Activated T-cell treated with anti-CD3 and anti-CD28 coated beads, Interleukin-2, amount 50 U/mL, for 24 hours (primary cell): Measurements from ENCODE around the gene PFKFB3.
A peak's percentile ranks its signal among the peaks of the same experiment; 100 is the strongest.

Source experiments
- DNase-seq: peaks from one replicate; pipeline ENCODE4 v3.0.0-alpha.2; 2020
- H3K27ac Mint-ChIP-seq: 2 replicates; pipeline ENCODE4 v1.8.0; 2020; ENCODE audit warnings: mild to moderate bottlenecking, mixed read lengths
- H3K27me3 Mint-ChIP-seq: 2 replicates; pipeline ENCODE4 v1.8.0; 2020; ENCODE audit warnings: mixed read lengths
- H3K36me3 Mint-ChIP-seq: 2 replicates; pipeline ENCODE4 v1.8.0; 2020; ENCODE audit warnings: low read depth, mixed read lengths
- H3K4me1 Mint-ChIP-seq: 2 replicates; pipeline ENCODE4 v1.8.0; 2020; ENCODE audit warnings: low read depth, mixed read lengths
- H3K4me3 Mint-ChIP-seq: 2 replicates; pipeline ENCODE4 v1.8.0; 2020; ENCODE audit warnings: mild to moderate bottlenecking, moderate library complexity, mixed read lengths
- H3K9me3 Mint-ChIP-seq: 2 replicates; pipeline ENCODE4 v1.8.0; 2020; ENCODE audit warnings: mixed read lengths

PFKFB3 gene

GRCh38 chr10:6171881-6172695, 30.6 kb upstream of the PFKFB3 start:
- Mint-ChIP-seq H3K4me3 (peak overlapping the region; percentile 28), H3K27ac (peak overlapping the region; percentile 77)

GRCh38 chr10:6173203-6173602, 29.5 kb upstream of the PFKFB3 start:
- Mint-ChIP-seq H3K4me1 (peaks cover 84% of the 10 kb centered on the region), H3K36me3 (peaks cover 72% of the 10 kb centered on the region), H3K9me3 (no peaks in the 10 kb centered on the region), H3K4me3 (no peak overlapping the region), H3K27me3 (no peaks in the 10 kb centered on the region), H3K27ac (peak overlapping the region; percentile 77)
- DNase-seq = peak; percentile 62

More at GRCh38 chr10:6171881-6172695, 30.6 kb upstream of the PFKFB3 start:
- DNase-seq = no peak
- H3K9me3 Mint-ChIP-seq = no peaks in the 10 kb centered on the region
- peaks cover 92% of the 10 kb centered on the region for H3K4me1 Mint-ChIP-seq
- H3K27me3 Mint-ChIP-seq = no peaks in the 10 kb centered on the region
- H3K36me3 Mint-ChIP-seq = peaks cover 79% of the 10 kb centered on the region

DNA sequence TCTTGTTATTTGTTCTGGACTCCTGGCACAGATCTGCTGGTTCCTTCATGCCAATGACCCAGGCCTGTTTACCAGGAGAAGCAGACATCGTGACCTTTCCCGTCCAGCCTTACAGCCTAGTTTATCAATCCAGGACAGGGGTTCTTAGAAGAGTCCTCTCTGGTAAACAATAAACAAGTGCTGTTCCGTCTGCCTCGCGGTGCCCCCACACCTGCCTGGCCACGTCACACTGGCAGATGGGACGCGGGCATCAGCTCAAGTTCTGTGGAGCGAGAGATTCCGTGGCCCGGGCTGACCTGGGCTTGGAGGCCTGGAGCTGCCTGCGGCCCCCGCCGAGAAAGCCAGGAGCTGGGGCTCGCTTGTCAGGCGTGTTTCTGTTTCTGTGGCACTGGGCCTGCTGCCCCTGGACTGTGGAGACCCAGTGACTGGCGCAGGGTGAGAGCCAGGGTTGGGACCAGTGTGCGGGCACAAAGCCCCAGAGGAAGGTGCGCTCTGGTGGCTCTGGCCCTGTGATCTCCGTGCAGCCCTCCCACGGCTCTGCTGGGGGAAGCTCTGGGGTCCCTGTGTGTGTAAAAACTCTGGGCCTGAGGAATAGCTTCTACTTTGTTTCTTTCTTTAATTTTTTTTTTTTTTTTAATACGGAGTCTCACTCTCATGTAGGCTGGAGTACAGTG, 28.4 kb upstream of the PFKFB3 start:
- Mint-ChIP-seq H3K4me3 (no peak overlapping the region), H3K4me1 (peaks cover 75% of the 10 kb centered on the region), H3K27ac (peak overlapping the region; percentile 20), H3K27me3 (no peaks in the 10 kb centered on the region), H3K36me3 (peaks cover 62% of the 10 kb centered on the region), H3K9me3 (no peaks in the 10 kb centered on the region)
- DNase-seq = no peak

- H3K4me1 Mint-ChIP-seq = peaks cover 68% of the 10 kb centered on the region
These were observed 27.2 kb upstream of the PFKFB3 start for GRCh38 chr10:6175329-6176055.

GRCh38 chr10:6176691-6177231, 26.0 kb upstream of the PFKFB3 start:
- peaks cover 56% of the 10 kb centered on the region for H3K36me3 Mint-ChIP-seq

More at GRCh38 chr10:6175329-6176055, 27.2 kb upstream of the PFKFB3 start:
- H3K27me3 Mint-ChIP-seq = no peaks in the 10 kb centered on the region
- peaks cover 58% of the 10 kb centered on the region for H3K36me3 Mint-ChIP-seq
- DNase-seq = no peak
- no peaks in the 10 kb centered on the region for H3K9me3 Mint-ChIP-seq
- H3K27ac Mint-ChIP-seq = peak overlapping the region; percentile 37
- no peak overlapping the region for H3K4me3 Mint-ChIP-seq

GRCh38 chr10:6177880-6178281, 24.9 kb upstream of the PFKFB3 start:
- H3K27ac Mint-ChIP-seq = peak overlapping the region; percentile 44
- no peak for DNase-seq
- peaks cover 45% of the 10 kb centered on the region for H3K36me3 Mint-ChIP-seq
- H3K4me3 Mint-ChIP-seq = no peak overlapping the region
- H3K4me1 Mint-ChIP-seq = peaks cover 51% of the 10 kb centered on the region
- H3K27me3 Mint-ChIP-seq = no peaks in the 10 kb centered on the region
- H3K9me3 Mint-ChIP-seq = no peaks in the 10 kb centered on the region

More at GRCh38 chr10:6176691-6177231, 26.0 kb upstream of the PFKFB3 start:
- H3K9me3 Mint-ChIP-seq = no peaks in the 10 kb centered on the region
- H3K4me1 Mint-ChIP-seq = peaks cover 60% of the 10 kb centered on the region
- peak overlapping the region; percentile 74 for H3K27ac Mint-ChIP-seq
- H3K4me3 Mint-ChIP-seq = no peak overlapping the region
- DNase-seq = no peak
- H3K27me3 Mint-ChIP-seq = no peaks in the 10 kb centered on the region

GRCh38 chr10:6178581-6178980, 24.2 kb upstream of the PFKFB3 start:
- Mint-ChIP-seq H3K4me3 (no peak overlapping the region), H3K27ac (no peak overlapping the region), H3K9me3 (no peaks in the 10 kb centered on the region), H3K36me3 (peaks cover 39% of the 10 kb centered on the region), H3K27me3 (no peaks in the 10 kb centered on the region), H3K4me1 (peaks cover 47% of the 10 kb centered on the region)
- no peak for DNase-seq

DNA sequence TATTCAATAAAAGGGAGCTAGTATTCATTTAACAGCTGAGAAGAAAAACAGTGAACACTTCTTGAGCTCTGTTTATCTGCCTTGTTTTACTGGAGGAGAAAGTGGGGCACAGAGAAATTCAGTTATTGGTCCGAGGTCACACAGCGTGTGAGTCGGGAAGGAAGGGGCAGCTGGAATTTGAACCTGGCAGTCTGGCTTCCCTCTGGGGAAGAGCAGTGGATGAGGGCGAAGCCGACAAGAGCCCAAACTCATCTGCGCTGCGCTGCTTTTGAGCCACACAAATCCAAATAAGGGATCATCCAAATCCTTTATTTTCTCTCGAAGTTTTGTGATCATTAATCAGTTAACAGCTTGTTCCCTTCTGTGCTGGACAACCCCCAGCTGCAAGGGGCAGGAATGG, 23.7 kb upstream of the PFKFB3 start:
- Mint-ChIP-seq H3K9me3 (no peaks in the 10 kb centered on the region), H3K4me3 (no peak overlapping the region), H3K36me3 (peaks cover 34% of the 10 kb centered on the region), H3K27me3 (no peaks in the 10 kb centered on the region), H3K27ac (no peak overlapping the region), H3K4me1 (peaks cover 42% of the 10 kb centered on the region)
- no peak for DNase-seq

DNA sequence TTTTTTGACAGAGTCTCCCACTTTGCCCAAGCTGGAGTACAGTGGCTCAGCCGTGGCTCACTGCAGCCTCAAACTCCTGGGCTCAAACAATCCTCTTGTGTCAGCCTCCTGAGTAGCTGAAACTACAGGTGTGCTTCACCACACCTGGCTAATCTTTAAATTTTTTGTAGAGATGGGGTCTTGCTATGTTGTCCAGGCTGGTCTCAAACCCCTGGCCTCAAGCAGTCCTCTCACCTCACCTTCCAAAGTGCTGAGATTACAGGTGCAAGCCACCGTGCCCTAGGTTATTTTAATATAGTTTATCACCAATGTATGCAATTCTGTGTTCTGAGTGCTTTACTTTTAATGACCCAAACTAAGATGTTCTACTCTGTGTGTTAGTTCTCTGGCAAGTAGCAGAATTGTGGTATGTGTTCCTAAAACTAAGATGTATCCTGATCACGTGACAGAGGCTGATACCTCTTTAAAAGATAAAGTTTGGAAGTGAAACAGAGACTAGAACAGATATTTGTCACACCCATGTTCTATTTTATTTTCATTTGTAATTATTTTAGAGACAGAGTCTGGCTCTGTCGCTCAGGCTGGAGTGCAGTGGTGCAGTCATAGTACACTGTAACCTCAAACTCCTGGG, 22.1 kb upstream of the PFKFB3 start:
- Mint-ChIP-seq H3K9me3 (no peaks in the 10 kb centered on the region), H3K27ac (peak overlapping the region; percentile 14), H3K27me3 (no peaks in the 10 kb centered on the region), H3K4me3 (no peak overlapping the region), H3K36me3 (peaks cover 27% of the 10 kb centered on the region), H3K4me1 (peaks cover 38% of the 10 kb centered on the region)
- DNase-seq = no peak

GRCh38 chr10:6181249-6181648, 21.5 kb upstream of the PFKFB3 start:
- H3K9me3 Mint-ChIP-seq = no peaks in the 10 kb centered on the region
- no peak for DNase-seq
- H3K4me3 Mint-ChIP-seq = no peak overlapping the region
- peaks cover 36% of the 10 kb centered on the region for H3K4me1 Mint-ChIP-seq
- H3K36me3 Mint-ChIP-seq = peaks cover 21% of the 10 kb centered on the region
- H3K27ac Mint-ChIP-seq = no peak overlapping the region
- H3K27me3 Mint-ChIP-seq = no peaks in the 10 kb centered on the region

DNA sequence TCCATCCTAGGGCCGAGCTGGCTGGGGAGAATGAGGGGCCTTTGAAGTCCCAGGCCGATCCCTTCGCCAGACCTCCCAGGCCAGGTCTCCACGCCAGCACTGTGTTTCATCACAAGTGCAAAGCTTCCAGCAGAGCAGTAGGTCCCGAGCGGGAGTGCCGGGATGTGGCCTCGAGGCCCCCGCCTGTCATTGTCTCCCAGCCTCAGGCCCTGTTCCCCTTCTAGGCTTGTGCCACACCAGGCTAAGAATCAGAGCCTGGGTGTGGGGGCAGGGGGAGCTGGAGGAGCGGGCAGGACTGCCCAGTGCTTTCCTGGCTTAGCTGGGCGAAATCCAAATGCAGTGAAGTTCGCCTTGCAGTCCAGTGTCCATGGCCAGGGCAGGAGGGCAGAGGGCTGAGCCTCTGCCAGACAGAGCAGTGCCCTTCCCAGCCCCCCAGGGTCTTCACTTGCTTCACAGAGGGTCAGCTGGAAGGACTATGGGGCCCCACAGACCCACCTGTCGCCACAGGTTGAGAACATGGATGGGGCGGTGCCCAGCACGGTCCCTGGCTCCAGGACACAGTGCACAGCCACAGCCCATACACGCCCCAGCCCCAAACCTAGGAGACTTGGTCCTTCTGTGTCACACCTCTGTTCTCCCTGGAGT, 20.2 kb upstream of the PFKFB3 start:
- peaks cover 40% of the 10 kb centered on the region for H3K4me1 Mint-ChIP-seq
- peak overlapping the region; percentile 22 for H3K27ac Mint-ChIP-seq
- no peak overlapping the region for H3K4me3 Mint-ChIP-seq
- H3K36me3 Mint-ChIP-seq = peaks cover 16% of the 10 kb centered on the region
- no peaks in the 10 kb centered on the region for H3K27me3 Mint-ChIP-seq
- DNase-seq = no peak
- no peaks in the 10 kb centered on the region for H3K9me3 Mint-ChIP-seq

- no peak for DNase-seq
- H3K9me3 Mint-ChIP-seq = no peaks in the 10 kb centered on the region
- peak overlapping the region; percentile 67 for H3K27ac Mint-ChIP-seq
- H3K4me3 Mint-ChIP-seq = peak overlapping the region; percentile 12
- H3K36me3 Mint-ChIP-seq = peaks cover 18% of the 10 kb centered on the region
- no peaks in the 10 kb centered on the region for H3K27me3 Mint-ChIP-seq
- H3K4me1 Mint-ChIP-seq = peaks cover 46% of the 10 kb centered on the region
These were observed 17.6 kb upstream of the PFKFB3 start for GRCh38 chr10:6185039-6185716.

- Mint-ChIP-seq H3K27ac (peak overlapping the region; percentile 76), H3K4me1 (peaks cover 53% of the 10 kb centered on the region), H3K9me3 (no peaks in the 10 kb centered on the region), H3K27me3 (no peaks in the 10 kb centered on the region), H3K36me3 (peaks cover 26% of the 10 kb centered on the region), H3K4me3 (no peak overlapping the region)
- no peak for DNase-seq
These were observed 15.9 kb upstream of the PFKFB3 start for GRCh38 chr10:6186894-6187256.
